HEK293T (cell line): Measurements from ENCODE around the gene GNB1L.

Source experiments
- BHLHE40 ChIP-seq: fragments of 450-650 bp; IDR thresholded peaks from 2 replicates; pipeline ENCODE4 v1.6.1; 2016; ENCODE audit warnings: mild to moderate bottlenecking, moderate library complexity, borderline replicate concordance
- ELF4 ChIP-seq: fragments of 450-650 bp; IDR thresholded peaks from 2 replicates; pipeline ENCODE4 v1.6.1; 2017; ENCODE audit warnings: antibody characterized with exemption
- FOXA1 ChIP-seq: fragments of 450-650 bp; IDR thresholded peaks from 2 replicates; pipeline ENCODE4 v1.6.1; 2016; ENCODE audit warnings: mild to moderate bottlenecking
- FOXK2 ChIP-seq: fragments of 450-650 bp; IDR thresholded peaks from 2 replicates; pipeline ENCODE4 v1.6.1; 2016; ENCODE audit warnings: mild to moderate bottlenecking
- FOXM1 ChIP-seq: fragments of 450-650 bp; IDR thresholded peaks from 2 replicates; pipeline ENCODE4 v1.6.1; 2017; ENCODE audit warnings: mild to moderate bottlenecking, borderline replicate concordance
- HDGF ChIP-seq: fragments of 450-650 bp; IDR thresholded peaks from 2 replicates; pipeline ENCODE4 v1.6.1; 2017; ENCODE audit warnings: antibody characterized with exemption, borderline replicate concordance
- L3MBTL2 ChIP-seq: fragments of 450-650 bp; conservative IDR thresholded peaks from 2 replicates; pipeline ENCODE4 v1.6.1; 2016; ENCODE audit warnings: mild to moderate bottlenecking
- NFRKB ChIP-seq: fragments of 450-650 bp; IDR thresholded peaks from 2 replicates; pipeline ENCODE4 v1.6.1; 2016; ENCODE audit warnings: mild to moderate bottlenecking, moderate library complexity
- SP1 ChIP-seq: fragments of 450-650 bp; IDR thresholded peaks from 2 replicates; pipeline ENCODE4 v1.6.1; 2017
- SUZ12 ChIP-seq: fragments of 450-650 bp; IDR thresholded peaks from 2 replicates; pipeline ENCODE4 v1.6.1; 2016; ENCODE audit warnings: mild to moderate bottlenecking
- TARDBP ChIP-seq: fragments of 450-650 bp; IDR thresholded peaks from 2 replicates; pipeline ENCODE4 v1.6.1; 2016
- ZNF384 ChIP-seq: fragments of 450-650 bp; IDR thresholded peaks from 2 replicates; pipeline ENCODE4 v1.6.1; 2016

GRCh38 chr22:19864538-19865106 is 9.9 kb upstream of the GNB1L start:
- TF ChIP-seq FOXK2 (no peak), FOXA1 (no peak), TARDBP (no peak), HDGF (no peak), ELF4 (no peak), SP1 (no peak), BHLHE40 (no peak), L3MBTL2 (no peak), ZNF384 (no peak), FOXM1 (no peak), NFRKB (no peak), SUZ12 (no peak)
